Fibroblast of lung (primary cell): ENCODE data around the gene TTLL12. TPM values are rescaled to one million over a fixed set of nuclear protein-coding genes. Genes with fewer than 3 reads are reported as not detected.

ENCODE experiments used
- DNase-seq, 2 donors: peaks; one replicate each; pipeline versions ENCODE4 v3.0.0 to v3.0.0-alpha.2; 2010; ENCODE audit warnings: low read depth in 2 of 2
- H2AFZ ChIP-seq: 2 replicates; pipeline ENCODE4 v1.5.1; 2012; ENCODE audit warnings: low read length, control low read depth, inconsistent platforms
- H3K27ac ChIP-seq: 2 replicates; pipeline ENCODE4 v1.5.1; 2011; ENCODE audit warnings: low read length, control low read depth; ENCODE audit not compliant: insufficient read depth
- H3K27me3 ChIP-seq: 2 replicates; pipeline ENCODE4 v1.5.1; 2011; ENCODE audit warnings: mild to moderate bottlenecking, low read length; ENCODE audit not compliant: control insufficient read depth, insufficient read depth
- H3K36me3 ChIP-seq: 2 replicates; pipeline ENCODE4 v1.5.1; 2011; ENCODE audit warnings: low read length; ENCODE audit not compliant: control insufficient read depth, insufficient read depth
- H3K4me1 ChIP-seq: 2 replicates; pipeline ENCODE4 v1.5.1; 2011; ENCODE audit warnings: low read length; ENCODE audit not compliant: control insufficient read depth, insufficient read depth; ENCODE audit errors: extremely low read depth
- H3K4me2 ChIP-seq: 2 replicates; pipeline ENCODE4 v1.5.1; 2011; ENCODE audit warnings: low read length, control low read depth; ENCODE audit not compliant: insufficient read depth; ENCODE audit errors: extremely low read depth
- H3K4me3 ChIP-seq, 4 experiments: fragments of 200-600 bp in 1 of 4; sonication (generic) in 1 of 4; replicated peaks in 1 of 4; 2 replicates each; pipeline ENCODE4 v1.5.1; 2011 to 2016; ENCODE audit warnings: low read length in 4 of 4, low read depth in 3 of 4, mild to moderate bottlenecking in 3 of 4, control low read depth in 2 of 4, inconsistent platforms in 1 of 4, mixed read lengths in 1 of 4; ENCODE audit not compliant: insufficient read depth in 1 of 4; ENCODE audit errors: control extremely low read depth in 1 of 4
- H3K79me2 ChIP-seq: 2 replicates; pipeline ENCODE4 v1.5.1; 2012; ENCODE audit warnings: mild to moderate bottlenecking, low read length, inconsistent platforms; ENCODE audit not compliant: control insufficient read depth, insufficient read depth
- H3K9ac ChIP-seq: 2 replicates; pipeline ENCODE4 v1.5.1; 2011; ENCODE audit warnings: mild to moderate bottlenecking, low read length, control low read depth; ENCODE audit not compliant: insufficient read depth
- H3K9me3 ChIP-seq: 2 replicates; pipeline ENCODE4 v1.5.1; 2012; ENCODE audit warnings: low read depth, low read length; ENCODE audit not compliant: control insufficient read depth, insufficient read depth
- H4K20me1 ChIP-seq: 2 replicates; pipeline ENCODE4 v1.5.1; 2011; ENCODE audit warnings: low read length; ENCODE audit not compliant: control insufficient read depth, insufficient read depth; ENCODE audit errors: extremely low read depth
- CTCF ChIP-seq, 2 donors: IDR thresholded peaks in 1 of 2; conservative IDR thresholded peaks in 1 of 2; 1 replicate in 1 of 2; 2 replicates in 1 of 2; pipeline ENCODE4 v1.5.1; 2011 to 2012; ENCODE audit warnings: low read length in 2 of 2, control low read depth in 1 of 2, inconsistent platforms in 1 of 2, low read depth in 1 of 2, mild to moderate bottlenecking in 1 of 2
- EZH2 ChIP-seq: IDR thresholded peaks from 2 replicates; pipeline ENCODE4 v1.5.1; 2012; ENCODE audit warnings: low read length, control low read depth, mild to moderate bottlenecking; ENCODE audit errors: missing control alignments
- polyA plus RNA-seq, 2 donors: library from polyadenylated mRNA; depleted of rRNA in 1 of 2; stranded (reverse) in 1 of 2; unstranded in 1 of 2; fragments of >200 nt; gene quantifications; 2 replicates each; pipeline ENCODE4 v1.2.1, GENCODE V29; 2011 to 2012; ENCODE audit warnings: missing spikeins in 1 of 2
- total RNA-seq: library from RNA; depleted of rRNA; stranded (reverse); fragments of >200 nt; gene quantifications from 2 replicates; pipeline ENCODE4 v1.2.1, GENCODE V29; 2014

The TTLL12 gene
- total and polyA plus RNA-seq, 2 donors (not counting 1 experiment from before 2014, with no cell fraction given), result 6.0 to 14.7 TPM

- Histone ChIP-seq H3K36me3 (peaks cover 20% of the 10 kb centered on the region), H3K79me2 (no peaks in the 10 kb centered on the region), H3K27me3 (no peaks in the 10 kb centered on the region), H3K4me2 (no peak overlapping the region), H3K4me3 (no peak overlapping the region), H3K4me1 (no peaks in the 10 kb centered on the region), H3K9ac (no peak overlapping the region), H3K27ac (no peak overlapping the region), H2AFZ (no peak overlapping the region), H4K20me1 (no peaks in the 10 kb centered on the region), H3K9me3 (no peaks in the 10 kb centered on the region)
- TF ChIP-seq EZH2 (no peak), CTCF (conservative IDR thresholded peaks at IDR 0.05 in 1 of 2, IDR thresholded peaks at IDR 0.05 in 1 of 2; ENCODE audit: low read depth in 1 of 2, low read length in 2 of 2) (no peak)
- DNase-seq, result no peak
Observed at GRCh38 chr22:43173566-43173965, 13.4 kb downstream of the TTLL12 start.

- H3K27me3 ChIP-seq, result no peaks in the 10 kb centered on the region
- H3K79me2 ChIP-seq, result no peaks in the 10 kb centered on the region
- no peak for DNase-seq
- no peaks in the 10 kb centered on the region for H3K4me1 ChIP-seq
- no peak overlapping the region for H2AFZ ChIP-seq
- H3K4me2 ChIP-seq, result no peak overlapping the region
- no peak overlapping the region for H3K4me3 ChIP-seq
- peaks cover 20% of the 10 kb centered on the region for H3K36me3 ChIP-seq
- no peak overlapping the region for H3K27ac ChIP-seq
- no peak overlapping the region for H3K9ac ChIP-seq
- no peaks in the 10 kb centered on the region for H3K9me3 ChIP-seq
- TF ChIP-seq CTCF (conservative IDR thresholded peaks at IDR 0.05 in 1 of 2, IDR thresholded peaks at IDR 0.05 in 1 of 2; ENCODE audit: low read depth in 1 of 2, low read length in 2 of 2) (no peak), EZH2 (no peak)
- no peaks in the 10 kb centered on the region for H4K20me1 ChIP-seq
Observed at GRCh38 chr22:43172191-43172590, 14.7 kb downstream of the TTLL12 start.

GRCh38 chr22:43171607-43172006, 15.3 kb downstream of the TTLL12 start:
- no peak overlapping the region for H2AFZ ChIP-seq
- no peaks in the 10 kb centered on the region for H3K79me2 ChIP-seq
- no peak overlapping the region for H3K27ac ChIP-seq
- H3K36me3 ChIP-seq, result peaks cover 20% of the 10 kb centered on the region
- TF ChIP-seq CTCF (conservative IDR thresholded peaks at IDR 0.05 in 1 of 2, IDR thresholded peaks at IDR 0.05 in 1 of 2; ENCODE audit: low read depth in 1 of 2, low read length in 2 of 2) (no peak), EZH2 (no peak)
- no peak overlapping the region for H3K9ac ChIP-seq
- no peak overlapping the region for H3K4me3 ChIP-seq
- H4K20me1 ChIP-seq, result no peaks in the 10 kb centered on the region
- H3K4me1 ChIP-seq, result no peaks in the 10 kb centered on the region
- H3K4me2 ChIP-seq, result no peak overlapping the region
- H3K9me3 ChIP-seq, result no peaks in the 10 kb centered on the region
- DNase-seq, result no peak
- H3K27me3 ChIP-seq, result no peaks in the 10 kb centered on the region
